HPDE6-E6E7 (cell line): ENCODE results near the gene HPCAL1.

Source experiments
- DNase-seq: peaks from one replicate; pipeline ENCODE4 v3.0.0; 2011; ENCODE audit warnings: missing footprints; ENCODE audit errors: extremely low spot score

Gene HPCAL1

GRCh38 chr2:10466801-10467200 is 164.1 kb downstream of the HPCAL1 start:
- no peak for DNase-seq

GRCh38 chr2:10467401-10467800 is 164.7 kb downstream of the HPCAL1 start:
- no peak for DNase-seq

GRCh38 chr2:10469301-10469700 is 166.6 kb downstream of the HPCAL1 start:
- DNase-seq = no peak

GRCh38 chr2:10469955-10470608 is 167.4 kb downstream of the HPCAL1 start:
- DNase-seq = no peak

- no peak for DNase-seq
These were observed 168.4 kb downstream of the HPCAL1 start for GRCh38 chr2:10471046-10471571.

- DNase-seq = no peak
These were observed 169.3 kb downstream of the HPCAL1 start for GRCh38 chr2:10471955-10472354.

GRCh38 chr2:10473121-10473756 is 170.5 kb downstream of the HPCAL1 start:
- DNase-seq = no peak

GRCh38 chr2:10475221-10475722 is 172.6 kb downstream of the HPCAL1 start:
- no peak for DNase-seq

- no peak for DNase-seq
These were observed 173.3 kb downstream of the HPCAL1 start for GRCh38 chr2:10475811-10476660.

- no peak for DNase-seq
These were observed 174.2 kb downstream of the HPCAL1 start for GRCh38 chr2:10476723-10477442.
